CD1c-positive myeloid dendritic cell (primary cell): ENCODE results near the gene CCDC88B.
"Not testable (repeated sequence)": the region's sequence is repeated elsewhere in the genome, so short reads cannot be mapped to it uniquely, and the experiment has no call there.

ENCODE experiments used
- DNase-seq: peaks from one replicate; pipeline ENCODE4 v3.0.0-alpha.2; 2016; ENCODE audit errors: extremely low spot score

CCDC88B gene

GRCh38 chr11:64321026-64321425 is 19.0 kb upstream of the CCDC88B start:
- no peak for DNase-seq

DNA sequence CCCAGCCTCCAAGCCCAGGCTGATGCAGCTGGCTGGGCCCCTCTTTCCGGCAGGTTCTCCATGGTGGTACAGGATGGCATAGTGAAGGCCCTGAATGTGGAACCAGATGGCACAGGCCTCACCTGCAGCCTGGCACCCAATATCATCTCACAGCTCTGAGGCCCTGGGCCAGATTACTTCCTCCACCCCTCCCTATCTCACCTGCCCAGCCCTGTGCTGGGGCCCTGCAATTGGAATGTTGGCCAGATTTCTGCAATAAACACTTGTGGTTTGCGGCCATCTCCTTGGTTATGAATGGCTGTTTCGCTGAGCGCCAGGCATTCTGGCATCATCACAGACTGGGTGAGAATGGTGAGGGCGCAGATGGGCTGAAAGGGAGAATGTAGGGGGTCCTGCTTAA is 18.5 kb upstream of the CCDC88B start:
- no peak for DNase-seq

DNA sequence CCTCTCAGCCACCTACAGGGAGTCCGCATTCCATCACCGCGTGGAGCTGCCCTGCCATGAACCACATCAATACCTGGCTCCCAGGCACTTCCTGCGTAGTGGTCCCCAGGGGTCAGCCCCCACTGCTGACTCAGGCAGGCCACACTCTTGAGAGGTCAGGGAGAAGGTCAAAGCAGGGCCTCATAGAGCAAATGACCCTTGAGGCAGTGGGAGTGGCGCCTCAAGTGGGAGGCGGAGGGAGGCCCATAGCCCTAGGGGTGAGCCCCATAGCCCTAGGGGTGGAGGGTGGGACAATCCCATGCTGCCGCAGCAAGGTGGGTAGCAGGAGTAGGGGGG is 17.1 kb upstream of the CCDC88B start:
- DNase-seq = no peak

DNA sequence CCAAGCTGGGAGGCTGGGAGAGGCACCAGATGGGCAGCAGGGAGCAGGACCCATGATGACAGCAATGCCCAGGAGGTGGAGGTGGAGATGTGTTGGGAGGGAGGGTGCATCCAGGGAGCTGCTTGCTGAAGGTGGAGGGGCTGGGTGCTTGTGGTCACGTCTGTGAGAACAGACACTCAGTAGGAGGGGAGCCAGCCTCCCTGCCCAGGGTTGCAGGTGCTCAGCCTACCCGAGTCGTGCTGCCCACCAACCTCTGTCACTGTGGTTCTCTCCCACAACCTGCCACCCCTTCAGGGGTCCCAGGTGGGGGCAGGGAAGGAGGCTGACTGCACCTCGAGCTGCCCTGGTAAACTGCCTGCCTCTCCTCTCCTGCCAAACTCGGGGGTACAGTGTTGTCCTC is 16.6 kb upstream of the CCDC88B start:
- DNase-seq = no peak

DNA sequence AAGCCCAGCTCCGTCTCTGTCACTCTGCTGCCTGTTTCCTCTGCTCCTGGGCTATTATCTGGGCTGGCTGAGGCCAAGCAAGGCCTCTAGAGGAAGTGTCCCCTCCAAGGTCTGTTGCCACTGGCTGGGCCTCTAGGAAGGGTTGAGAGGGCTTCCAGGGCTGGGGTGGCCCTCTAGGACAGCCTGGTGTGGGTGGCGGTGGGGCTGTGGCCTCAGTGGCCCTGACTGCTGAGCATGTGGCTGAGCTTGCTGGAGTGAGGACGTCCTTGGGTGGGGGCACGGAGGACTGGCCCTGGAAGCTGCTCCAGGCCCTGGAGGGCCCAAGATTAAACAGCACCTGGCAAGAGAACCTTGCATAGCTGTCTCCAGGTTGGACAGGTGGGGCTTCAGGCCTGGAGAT is 16.0 kb upstream of the CCDC88B start:
- not testable (repeated sequence) for DNase-seq

DNA sequence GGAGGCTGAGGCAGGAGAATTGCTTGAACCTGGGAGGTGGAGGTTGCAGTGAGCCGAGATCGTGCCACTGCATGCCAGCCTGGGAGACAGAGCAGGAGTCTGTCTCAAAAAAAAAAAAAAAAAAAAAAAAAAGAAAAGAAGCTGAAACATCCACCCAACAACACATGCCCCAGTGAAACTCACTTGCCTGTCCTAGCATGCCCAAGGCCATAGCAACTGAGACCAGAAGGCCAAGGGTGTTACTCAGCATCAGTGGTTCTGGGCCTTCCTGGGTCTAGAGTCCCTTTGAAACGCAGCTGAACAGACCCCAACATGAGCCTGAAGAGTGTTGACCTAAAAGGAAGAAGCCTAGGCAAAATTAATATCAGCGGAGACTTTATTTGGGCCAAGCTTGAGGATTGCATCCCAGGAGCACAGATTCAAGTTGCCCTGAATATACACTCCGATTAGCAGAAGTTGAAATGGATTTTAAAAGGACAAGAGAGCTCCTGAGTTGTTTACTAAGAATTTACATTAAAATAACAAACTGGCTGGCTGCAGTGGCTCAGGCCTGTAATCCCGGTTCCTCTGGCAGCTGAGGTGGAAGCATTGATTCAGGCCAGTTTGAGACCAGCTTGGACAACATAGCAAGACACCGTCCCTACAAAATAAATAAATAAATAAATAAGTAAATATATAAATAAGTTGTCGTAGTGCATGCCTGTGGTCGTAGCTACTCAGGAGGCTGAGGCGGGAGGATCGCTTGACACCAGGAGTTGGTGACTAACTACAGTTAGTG is 15.1 kb upstream of the CCDC88B start:
- DNase-seq = no peak

DNA sequence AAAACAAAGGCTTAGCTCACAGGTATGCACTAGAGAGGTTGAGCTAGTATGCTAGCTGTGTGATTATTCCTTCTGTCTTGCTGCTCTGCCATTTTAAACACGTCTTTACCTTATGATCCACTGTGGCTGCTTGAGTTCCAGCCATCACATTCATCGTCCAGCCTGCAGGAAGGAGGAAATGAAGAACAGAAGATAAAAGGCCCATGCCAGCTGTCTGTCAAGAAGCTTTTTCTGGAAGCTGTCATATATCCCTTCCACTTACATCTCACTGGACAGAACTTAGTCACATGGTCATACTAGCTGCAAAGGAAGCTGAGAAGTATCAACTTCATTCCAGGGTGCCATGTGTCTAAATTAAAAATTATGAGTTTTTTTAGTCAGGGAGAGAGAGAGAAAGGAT is 12.6 kb upstream of the CCDC88B start:
- no peak for DNase-seq

GRCh38 chr11:64327993-64328392 is 12.0 kb upstream of the CCDC88B start:
- DNase-seq = no peak

DNA sequence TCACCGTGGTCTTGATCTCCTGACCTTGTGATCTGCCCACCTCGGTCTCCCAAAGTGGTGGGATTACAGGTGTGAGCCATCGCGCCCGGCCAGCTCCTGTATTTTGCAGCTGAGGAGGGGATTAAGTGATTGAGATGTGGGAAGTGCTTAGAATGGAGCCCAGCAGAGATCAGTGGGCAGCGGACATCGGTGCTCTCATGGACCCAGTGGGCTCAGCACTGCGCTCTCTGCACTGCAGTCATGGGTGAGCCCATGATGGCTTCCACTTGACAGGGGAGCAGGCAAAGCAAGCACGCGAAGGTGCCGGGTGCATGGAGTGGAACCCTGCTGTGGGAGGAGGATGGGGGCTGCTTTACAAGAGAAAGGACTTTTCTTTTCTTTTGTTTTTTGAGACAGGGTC is 9.1 kb upstream of the CCDC88B start:
- DNase-seq = no peak

DNA sequence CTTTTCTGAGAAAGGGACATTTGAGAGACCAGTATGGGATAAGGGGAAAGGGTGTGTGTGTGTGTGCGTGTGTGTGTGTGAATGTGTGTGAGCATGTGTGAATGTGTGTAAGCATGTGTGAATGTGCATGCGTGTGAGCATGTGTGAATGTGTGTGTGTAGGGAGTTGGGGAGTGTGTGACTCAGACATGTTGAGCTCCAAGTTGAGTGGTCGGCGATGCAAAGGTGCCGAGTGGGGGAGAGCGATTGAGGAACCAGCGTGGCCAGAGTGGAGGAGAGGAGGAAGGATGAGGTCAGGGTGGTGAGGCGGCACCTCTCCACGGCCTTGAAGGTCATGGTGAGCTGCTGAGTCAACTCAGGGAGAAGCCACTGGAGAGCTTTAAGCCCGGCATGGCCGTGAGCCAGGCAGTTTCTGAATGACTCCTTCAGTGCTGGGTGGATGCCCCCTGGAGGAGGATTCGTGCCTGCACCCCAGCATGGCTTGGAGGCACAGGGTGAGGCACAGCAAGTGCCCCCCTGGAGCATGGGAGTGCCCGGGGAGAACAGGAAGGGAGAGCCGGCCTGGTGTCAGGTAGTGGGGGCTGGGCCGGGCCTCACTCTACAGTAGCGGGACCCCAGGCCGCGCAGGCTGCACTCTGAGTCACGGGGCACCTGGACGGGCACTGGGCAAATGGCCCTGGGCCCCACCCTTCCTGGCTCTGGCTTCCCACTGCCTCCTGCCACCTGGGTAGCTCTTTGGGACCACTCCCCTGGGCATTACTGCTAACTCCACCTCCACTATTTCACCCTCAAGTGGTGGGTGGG is 8.2 kb upstream of the CCDC88B start:
- DNase-seq = peak; percentile 94

DNA sequence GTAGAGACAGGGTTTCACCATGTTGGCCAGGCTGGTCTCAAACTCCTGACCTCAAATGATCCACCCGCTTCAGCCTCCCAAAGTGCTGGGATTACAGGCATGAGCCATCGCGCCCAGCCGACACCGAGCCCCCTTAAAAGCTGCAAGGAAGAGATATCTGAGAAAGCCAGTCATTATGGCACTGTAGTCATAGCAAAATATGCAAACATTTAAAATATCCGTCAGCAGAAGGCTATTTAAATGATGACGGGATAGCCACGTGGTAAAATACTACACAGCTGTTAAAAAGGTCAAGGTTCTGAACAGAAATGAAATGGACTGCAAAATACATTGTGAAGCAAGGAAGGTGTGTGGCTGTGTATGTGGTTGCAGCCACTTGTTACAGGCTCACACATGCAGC is 6.4 kb upstream of the CCDC88B start:
- DNase-seq = no peak

DNA sequence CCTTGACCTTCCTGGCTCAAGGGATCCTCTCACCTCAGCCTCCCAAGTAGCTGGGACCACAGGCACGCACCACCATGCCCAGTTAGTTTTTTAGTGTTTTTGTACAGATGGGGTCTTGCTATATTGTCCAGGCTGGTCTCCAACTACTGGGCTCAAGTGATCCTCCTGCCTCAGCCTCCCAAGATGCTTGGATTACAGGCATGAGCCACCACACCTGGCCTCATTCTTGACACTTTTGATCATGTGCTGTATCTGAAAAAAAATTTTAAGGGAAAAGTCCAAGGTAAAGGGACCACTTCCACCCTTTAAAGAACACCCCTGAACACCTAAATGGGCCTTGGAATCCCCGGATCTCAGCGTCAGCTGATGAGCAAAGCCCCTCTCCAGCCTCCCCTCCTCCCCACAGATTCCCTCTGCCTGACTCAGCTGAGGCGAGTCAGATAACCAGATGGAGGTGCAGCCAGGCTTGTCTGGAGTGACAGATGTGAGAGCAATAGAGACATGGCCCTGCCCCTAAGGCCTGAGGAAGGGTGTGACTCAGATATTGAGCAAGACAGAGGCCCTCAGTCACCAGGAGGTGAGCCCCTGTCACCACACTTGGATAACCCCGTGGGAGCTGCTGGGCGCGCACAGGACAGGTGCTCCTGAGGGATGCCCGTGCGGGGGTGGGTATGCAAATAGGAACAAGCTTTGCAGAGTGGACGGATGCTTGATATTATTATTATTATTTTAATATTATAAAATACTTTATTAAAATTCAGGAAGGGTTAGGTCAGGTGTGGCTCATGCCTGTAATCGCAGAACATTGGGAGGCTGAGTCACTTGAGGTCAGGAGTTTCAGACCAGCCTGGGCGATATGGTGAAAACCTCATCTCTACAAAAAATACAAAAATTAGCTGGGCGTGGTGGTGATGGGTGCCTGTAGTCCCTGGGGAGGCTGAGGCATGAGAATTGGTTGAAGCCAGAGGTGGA is 5.0 kb upstream of the CCDC88B start:
- peak; percentile 75 for DNase-seq

DNA sequence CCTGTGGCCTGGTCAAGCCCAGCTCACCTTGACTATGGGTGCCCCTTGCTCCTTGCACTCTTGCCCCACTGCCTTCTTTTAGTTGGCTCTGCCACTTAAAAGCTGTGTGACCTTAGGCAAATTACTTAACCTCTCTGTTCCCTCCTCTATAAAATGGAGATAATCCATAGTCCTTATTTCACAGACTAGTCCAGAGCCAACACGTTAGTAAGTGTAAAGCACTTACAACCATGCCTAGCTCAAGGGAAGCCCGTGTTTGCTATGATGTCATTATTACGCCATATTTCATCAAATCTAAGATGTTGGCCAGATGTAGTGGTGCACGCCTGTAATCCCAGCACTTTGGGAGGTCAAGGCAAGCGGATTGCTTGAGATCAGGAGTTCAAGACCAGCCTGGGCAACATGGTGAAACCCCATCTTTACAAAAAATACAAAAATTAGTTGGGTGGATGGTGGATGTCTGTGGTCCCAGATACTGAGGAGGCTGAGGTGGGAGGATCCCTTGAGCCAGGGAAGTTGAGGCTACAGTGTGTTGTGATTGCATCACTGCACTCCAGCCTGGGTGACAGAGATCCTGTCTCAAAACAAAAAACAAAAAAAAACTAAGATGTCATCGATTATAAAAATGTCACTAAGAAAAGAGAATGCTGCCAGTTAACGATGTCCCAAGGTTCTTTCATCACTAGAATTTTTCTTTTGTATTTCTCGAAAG is 2.3 kb upstream of the CCDC88B start:
- DNase-seq = no peak

- DNase-seq = no peak
Measured at GRCh38 chr11:64338716-64339115, 1.3 kb upstream of the CCDC88B start.

DNA sequence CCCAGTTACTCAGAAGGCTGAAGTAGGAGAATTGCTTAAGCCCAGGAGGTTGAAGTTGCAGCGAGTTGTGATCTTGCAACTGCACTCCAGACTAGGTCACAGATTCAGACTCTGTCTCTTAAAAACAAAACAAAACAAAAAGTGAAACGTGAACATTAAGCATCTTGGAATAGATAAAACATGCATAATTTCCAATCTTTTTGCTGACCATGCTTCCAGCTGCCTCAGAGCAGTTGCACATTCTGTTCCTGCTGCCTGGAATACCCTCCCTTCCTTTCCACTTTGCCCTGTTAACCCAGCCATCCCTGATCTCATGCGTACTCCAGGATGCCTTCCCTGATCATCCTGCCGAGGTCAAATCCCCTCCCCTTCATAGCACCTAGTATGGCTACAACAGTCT is 718 bp upstream of the CCDC88B start:
- DNase-seq = no peak

- peak; percentile 63 for DNase-seq
Measured at GRCh38 chr11:64340671-64341335, 799 bp downstream of the CCDC88B start.

DNA sequence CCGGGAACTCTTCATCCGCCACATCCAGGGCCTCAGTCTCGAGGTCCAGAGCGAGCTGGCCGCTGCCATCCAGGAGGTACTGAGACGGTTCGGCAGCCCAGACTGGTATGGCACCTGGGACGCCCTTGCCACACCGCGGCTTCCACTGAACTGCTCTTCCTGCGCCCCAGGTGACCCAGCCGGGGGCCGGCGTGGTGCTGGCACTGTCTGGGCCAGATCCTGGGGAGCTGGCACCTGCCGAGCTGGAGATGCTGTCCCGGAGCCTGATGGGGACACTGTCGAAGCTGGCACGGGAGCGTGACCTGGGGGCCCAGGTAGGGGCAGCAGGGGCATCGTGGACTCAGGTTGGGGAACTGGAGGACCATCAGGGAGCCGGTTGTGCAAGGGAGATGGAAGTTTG is 1.4 kb downstream of the CCDC88B start:
- DNase-seq = no peak

- peak; percentile 91 for DNase-seq
Measured at GRCh38 chr11:64341851-64342791, 2.1 kb downstream of the CCDC88B start.

GRCh38 chr11:64342869-64343745 is 3.1 kb downstream of the CCDC88B start:
- no peak for DNase-seq
